BE2C (cell line): ENCODE measurements around the gene SNCG.

ENCODE experiments used
- DNase-seq: peaks from one replicate; pipeline ENCODE4 v3.0.0-alpha.2; 2020
- H3K27me3 ChIP-seq: fragments of 250-450 bp; sonication (Bioruptor Pico); 2 replicates; pipeline ENCODE4 v1.5.1; 2020; ENCODE audit warnings: mild to moderate bottlenecking
- H3K36me3 ChIP-seq: fragments of 250-450 bp; sonication (Bioruptor Pico); 2 replicates; pipeline ENCODE4 v1.5.1; 2020; ENCODE audit warnings: mild to moderate bottlenecking
- H3K4me1 ChIP-seq: fragments of 250-450 bp; sonication (Bioruptor Pico); 2 replicates; pipeline ENCODE4 v1.5.1; 2020
- H3K4me3 ChIP-seq: 2 replicates; pipeline ENCODE4 v1.5.1; 2011; ENCODE audit warnings: low read depth, low read length
- H3K9me3 ChIP-seq: fragments of 250-450 bp; sonication (Bioruptor Pico); 2 replicates; pipeline ENCODE4 v1.5.1; 2020
- TF ChIP-seq, protein P1 (sequence below): IDR thresholded peaks from 2 replicates; pipeline ENCODE4 v1.5.1; 2012; ENCODE audit warnings: mild to moderate bottlenecking, low read depth, low read length

The SNCG gene

GRCh38 chr10:86940677-86941076 lies 17.7 kb upstream of the SNCG start:
- Histone ChIP-seq H3K27me3 (no peaks in the 10 kb centered on the region), H3K9me3 (no peaks in the 10 kb centered on the region), H3K4me3 (no peak overlapping the region), H3K4me1 (no peaks in the 10 kb centered on the region), H3K36me3 (no peaks in the 10 kb centered on the region)
- TF ChIP-seq, protein P1, sequence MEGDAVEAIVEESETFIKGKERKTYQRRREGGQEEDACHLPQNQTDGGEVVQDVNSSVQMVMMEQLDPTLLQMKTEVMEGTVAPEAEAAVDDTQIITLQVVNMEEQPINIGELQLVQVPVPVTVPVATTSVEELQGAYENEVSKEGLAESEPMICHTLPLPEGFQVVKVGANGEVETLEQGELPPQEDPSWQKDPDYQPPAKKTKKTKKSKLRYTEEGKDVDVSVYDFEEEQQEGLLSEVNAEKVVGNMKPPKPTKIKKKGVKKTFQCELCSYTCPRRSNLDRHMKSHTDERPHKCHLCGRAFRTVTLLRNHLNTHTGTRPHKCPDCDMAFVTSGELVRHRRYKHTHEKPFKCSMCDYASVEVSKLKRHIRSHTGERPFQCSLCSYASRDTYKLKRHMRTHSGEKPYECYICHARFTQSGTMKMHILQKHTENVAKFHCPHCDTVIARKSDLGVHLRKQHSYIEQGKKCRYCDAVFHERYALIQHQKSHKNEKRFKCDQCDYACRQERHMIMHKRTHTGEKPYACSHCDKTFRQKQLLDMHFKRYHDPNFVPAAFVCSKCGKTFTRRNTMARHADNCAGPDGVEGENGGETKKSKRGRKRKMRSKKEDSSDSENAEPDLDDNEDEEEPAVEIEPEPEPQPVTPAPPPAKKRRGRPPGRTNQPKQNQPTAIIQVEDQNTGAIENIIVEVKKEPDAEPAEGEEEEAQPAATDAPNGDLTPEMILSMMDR = no peak
- DNase-seq = no peak

DNA sequence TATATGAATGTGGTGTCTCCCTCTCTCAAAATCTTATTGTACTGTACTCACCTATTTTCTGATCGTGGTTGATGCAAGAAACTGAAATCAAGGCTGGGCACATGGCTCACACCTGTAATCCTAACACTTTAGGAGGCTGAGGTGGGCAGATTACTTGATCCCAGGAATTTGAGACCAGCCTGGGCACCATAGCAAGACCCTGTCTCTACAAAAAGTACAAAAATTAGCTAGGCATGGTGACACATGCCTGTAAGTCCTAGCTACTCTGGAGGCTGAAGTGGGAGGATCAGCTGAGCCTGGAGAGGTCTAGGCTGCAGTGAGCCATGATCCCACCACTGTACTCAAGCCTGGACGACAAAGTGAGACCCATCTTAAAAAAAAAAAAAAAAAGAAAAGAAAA lies 17.0 kb upstream of the SNCG start:
- TF ChIP-seq, protein P1 = no peak
- H3K4me1 ChIP-seq = no peaks in the 10 kb centered on the region
- no peaks in the 10 kb centered on the region for H3K9me3 ChIP-seq
- no peaks in the 10 kb centered on the region for H3K36me3 ChIP-seq
- no peak for DNase-seq
- H3K27me3 ChIP-seq = no peaks in the 10 kb centered on the region
- H3K4me3 ChIP-seq = no peak overlapping the region

- no peaks in the 10 kb centered on the region for H3K27me3 ChIP-seq
- no peak for DNase-seq
- H3K9me3 ChIP-seq = no peaks in the 10 kb centered on the region
- H3K4me3 ChIP-seq = no peak overlapping the region
- H3K4me1 ChIP-seq = no peaks in the 10 kb centered on the region
- H3K36me3 ChIP-seq = no peaks in the 10 kb centered on the region
- TF ChIP-seq, protein P1 = no peak
Measured at GRCh38 chr10:86941991-86942421, 16.4 kb upstream of the SNCG start.

DNA sequence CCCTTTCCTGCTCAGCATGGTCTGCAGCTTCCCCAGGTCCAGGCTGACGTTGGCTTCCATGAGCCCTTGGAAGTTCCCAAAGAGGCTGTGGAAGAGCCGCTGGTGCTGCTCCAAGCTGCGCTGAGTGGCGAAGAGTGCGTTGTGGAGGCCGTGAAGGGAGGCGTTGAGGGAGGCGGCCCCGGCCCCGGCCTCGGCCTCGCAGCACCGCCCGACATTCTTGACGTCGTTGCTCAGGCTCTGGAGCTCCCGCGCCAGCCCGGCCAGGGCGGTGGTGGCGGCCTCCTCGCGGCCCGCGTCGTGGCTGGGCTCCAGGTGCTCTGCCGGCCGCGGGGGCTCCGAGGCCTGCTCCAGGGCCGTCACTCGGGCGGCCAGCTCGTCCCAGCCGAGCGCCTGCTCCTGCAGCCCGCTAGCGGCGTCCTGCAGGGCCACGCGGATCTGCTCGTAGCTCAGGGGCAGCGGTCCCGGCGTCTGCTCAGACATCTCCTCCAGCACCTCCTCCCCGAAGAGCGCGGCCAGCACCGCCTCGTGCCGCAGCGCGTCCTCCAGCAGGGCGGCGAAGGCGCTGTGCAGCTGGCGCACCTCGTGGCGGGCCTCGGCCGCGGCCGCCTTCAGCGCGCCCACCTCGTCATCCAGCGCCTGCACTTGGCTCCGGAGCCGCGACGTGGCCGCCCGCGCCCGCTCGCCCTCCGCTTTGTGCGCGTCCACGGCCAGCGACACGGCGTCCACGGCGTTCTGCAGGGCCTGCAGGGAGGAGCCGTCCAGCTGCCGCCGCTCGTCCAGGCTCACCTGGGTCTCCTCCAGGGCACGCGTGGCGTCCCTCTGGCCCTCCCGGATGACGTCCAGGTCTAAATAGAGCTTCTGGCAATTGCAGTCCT lies 15.7 kb upstream of the SNCG start:
- Histone ChIP-seq H3K4me3 (no peak overlapping the region), H3K27me3 (no peaks in the 10 kb centered on the region), H3K9me3 (no peaks in the 10 kb centered on the region), H3K36me3 (no peaks in the 10 kb centered on the region), H3K4me1 (no peaks in the 10 kb centered on the region)
- TF ChIP-seq, protein P1 = no peak
- DNase-seq = no peak

GRCh38 chr10:86943316-86944030 lies 14.9 kb upstream of the SNCG start:
- no peaks in the 10 kb centered on the region for H3K27me3 ChIP-seq
- DNase-seq = no peak
- no peaks in the 10 kb centered on the region for H3K36me3 ChIP-seq
- H3K4me1 ChIP-seq = no peaks in the 10 kb centered on the region
- TF ChIP-seq, protein P1 = no peak
- no peaks in the 10 kb centered on the region for H3K9me3 ChIP-seq
- no peak overlapping the region for H3K4me3 ChIP-seq

GRCh38 chr10:86944031-86944419 lies 14.4 kb upstream of the SNCG start:
- H3K4me3 ChIP-seq = no peak overlapping the region
- TF ChIP-seq, protein P1 = no peak
- no peaks in the 10 kb centered on the region for H3K27me3 ChIP-seq
- DNase-seq = no peak
- H3K4me1 ChIP-seq = no peaks in the 10 kb centered on the region
- no peaks in the 10 kb centered on the region for H3K9me3 ChIP-seq
- H3K36me3 ChIP-seq = no peaks in the 10 kb centered on the region
